ENCODE measurements around the gene ALS2.

DNA sequence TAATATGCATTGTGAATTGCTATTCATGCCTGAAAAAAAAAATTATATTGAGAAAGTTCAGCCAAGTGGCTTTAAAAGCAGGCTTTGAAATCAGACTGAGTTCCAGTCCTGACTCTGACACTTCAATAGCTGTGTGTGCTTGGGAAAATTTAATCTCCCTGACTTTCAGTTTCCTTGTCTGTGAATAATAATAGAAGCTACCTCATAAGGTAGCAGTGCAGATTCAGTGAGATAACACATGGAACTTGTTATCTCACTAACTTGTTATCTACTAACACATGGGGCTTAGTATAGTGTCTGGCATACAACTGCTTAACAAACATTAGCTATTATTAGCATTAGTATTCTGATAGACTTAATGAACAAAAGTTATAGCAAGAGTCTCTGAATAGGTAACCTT lies 14.9 kb downstream of the ALS2 start:
- TF ChIP-seq, protein P1, sequence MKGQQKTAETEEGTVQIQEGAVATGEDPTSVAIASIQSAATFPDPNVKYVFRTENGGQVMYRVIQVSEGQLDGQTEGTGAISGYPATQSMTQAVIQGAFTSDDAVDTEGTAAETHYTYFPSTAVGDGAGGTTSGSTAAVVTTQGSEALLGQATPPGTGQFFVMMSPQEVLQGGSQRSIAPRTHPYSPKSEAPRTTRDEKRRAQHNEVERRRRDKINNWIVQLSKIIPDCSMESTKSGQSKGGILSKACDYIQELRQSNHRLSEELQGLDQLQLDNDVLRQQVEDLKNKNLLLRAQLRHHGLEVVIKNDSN (IDR thresholded peaks at IDR 0.05): no peak
- TF ChIP-seq CEBPB (IDR thresholded peaks at IDR 0.05) (no peak), EGR1 (IDR thresholded peaks at IDR 0.05) (no peak)
- TF ChIP-seq, protein P2, sequence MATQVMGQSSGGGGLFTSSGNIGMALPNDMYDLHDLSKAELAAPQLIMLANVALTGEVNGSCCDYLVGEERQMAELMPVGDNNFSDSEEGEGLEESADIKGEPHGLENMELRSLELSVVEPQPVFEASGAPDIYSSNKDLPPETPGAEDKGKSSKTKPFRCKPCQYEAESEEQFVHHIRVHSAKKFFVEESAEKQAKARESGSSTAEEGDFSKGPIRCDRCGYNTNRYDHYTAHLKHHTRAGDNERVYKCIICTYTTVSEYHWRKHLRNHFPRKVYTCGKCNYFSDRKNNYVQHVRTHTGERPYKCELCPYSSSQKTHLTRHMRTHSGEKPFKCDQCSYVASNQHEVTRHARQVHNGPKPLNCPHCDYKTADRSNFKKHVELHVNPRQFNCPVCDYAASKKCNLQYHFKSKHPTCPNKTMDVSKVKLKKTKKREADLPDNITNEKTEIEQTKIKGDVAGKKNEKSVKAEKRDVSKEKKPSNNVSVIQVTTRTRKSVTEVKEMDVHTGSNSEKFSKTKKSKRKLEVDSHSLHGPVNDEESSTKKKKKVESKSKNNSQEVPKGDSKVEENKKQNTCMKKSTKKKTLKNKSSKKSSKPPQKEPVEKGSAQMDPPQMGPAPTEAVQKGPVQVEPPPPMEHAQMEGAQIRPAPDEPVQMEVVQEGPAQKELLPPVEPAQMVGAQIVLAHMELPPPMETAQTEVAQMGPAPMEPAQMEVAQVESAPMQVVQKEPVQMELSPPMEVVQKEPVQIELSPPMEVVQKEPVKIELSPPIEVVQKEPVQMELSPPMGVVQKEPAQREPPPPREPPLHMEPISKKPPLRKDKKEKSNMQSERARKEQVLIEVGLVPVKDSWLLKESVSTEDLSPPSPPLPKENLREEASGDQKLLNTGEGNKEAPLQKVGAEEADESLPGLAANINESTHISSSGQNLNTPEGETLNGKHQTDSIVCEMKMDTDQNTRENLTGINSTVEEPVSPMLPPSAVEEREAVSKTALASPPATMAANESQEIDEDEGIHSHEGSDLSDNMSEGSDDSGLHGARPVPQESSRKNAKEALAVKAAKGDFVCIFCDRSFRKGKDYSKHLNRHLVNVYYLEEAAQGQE (IDR thresholded peaks at IDR 0.05; ENCODE audit: low read depth): no peak

Measured in Ishikawa (cell line).